ENCODE measurements around the gene DNAI4. TPM values are rescaled to one million over a fixed set of nuclear protein-coding genes. Genes with fewer than 3 reads are reported as not detected.

The DNAI4 gene
- total and polyA plus RNA-seq, 2 donors (not counting 1 experiment from before 2014, with no cell fraction given): 2.0 to 12.1 TPM

GRCh38 chr1:66927528-66927927, 2.9 kb upstream of the DNAI4 start:
- H4K20me1 ChIP-seq (ENCODE audit: control insufficient read depth, extremely low read depth, insufficient read depth, low read length): no peaks in the 10 kb centered on the region

DNA sequence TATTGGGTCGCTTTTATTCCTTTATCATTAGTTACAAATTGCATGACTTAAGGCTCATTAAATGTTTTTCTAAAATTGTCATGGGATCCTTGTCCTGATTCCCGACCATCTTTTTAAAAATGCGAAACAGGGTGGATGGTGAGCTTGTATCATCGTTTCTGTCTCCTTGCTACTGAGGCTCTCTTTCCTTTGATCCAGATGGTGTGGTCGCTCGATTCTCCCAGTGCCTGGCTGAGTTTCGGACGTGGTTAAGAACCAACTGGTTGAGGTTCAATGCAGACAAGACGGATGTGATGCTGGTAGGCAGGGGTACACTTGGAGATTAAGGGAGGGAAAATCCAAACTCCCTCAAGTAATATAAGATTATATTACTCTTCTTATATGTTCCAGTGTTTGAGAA, 1.3 kb upstream of the DNAI4 start:
- Histone ChIP-seq H3K4me2 (ENCODE audit: extremely low read depth, insufficient read depth, low read length) (peak overlapping the region; percentile 100), H3K79me2 (ENCODE audit: control insufficient read depth, insufficient read depth, low read length) (peaks cover 55% of the 10 kb centered on the region), H4K20me1 (ENCODE audit: control insufficient read depth, extremely low read depth, insufficient read depth, low read length) (no peaks in the 10 kb centered on the region), H3K4me1 (ENCODE audit: control insufficient read depth, extremely low read depth, insufficient read depth, low read length) (peaks cover 5% of the 10 kb centered on the region), H3K36me3 (ENCODE audit: control insufficient read depth, insufficient read depth, low read length) (no peaks in the 10 kb centered on the region), H3K27me3 (ENCODE audit: control insufficient read depth, insufficient read depth, low read length) (no peaks in the 10 kb centered on the region), H3K9ac (ENCODE audit: insufficient read depth, low read length) (peak overlapping the region; percentile 39), H3K4me3 (replicated peaks in 1 of 4; ENCODE audit: control extremely low read depth in 1 of 4, insufficient read depth in 1 of 4, low read depth in 3 of 4, low read length in 4 of 4) (peak overlapping the region; percentile 78 to 94 (median 90)), H3K9me3 (ENCODE audit: control insufficient read depth, insufficient read depth, low read depth, low read length) (no peaks in the 10 kb centered on the region), H3K27ac (ENCODE audit: insufficient read depth, low read length) (peak overlapping the region; percentile 99), H2AFZ (ENCODE audit: low read length) (no peak overlapping the region)
- TF ChIP-seq EZH2 (IDR thresholded peaks at IDR 0.05; ENCODE audit: low read length, missing control alignments): no peak
- TF ChIP-seq, protein P1, sequence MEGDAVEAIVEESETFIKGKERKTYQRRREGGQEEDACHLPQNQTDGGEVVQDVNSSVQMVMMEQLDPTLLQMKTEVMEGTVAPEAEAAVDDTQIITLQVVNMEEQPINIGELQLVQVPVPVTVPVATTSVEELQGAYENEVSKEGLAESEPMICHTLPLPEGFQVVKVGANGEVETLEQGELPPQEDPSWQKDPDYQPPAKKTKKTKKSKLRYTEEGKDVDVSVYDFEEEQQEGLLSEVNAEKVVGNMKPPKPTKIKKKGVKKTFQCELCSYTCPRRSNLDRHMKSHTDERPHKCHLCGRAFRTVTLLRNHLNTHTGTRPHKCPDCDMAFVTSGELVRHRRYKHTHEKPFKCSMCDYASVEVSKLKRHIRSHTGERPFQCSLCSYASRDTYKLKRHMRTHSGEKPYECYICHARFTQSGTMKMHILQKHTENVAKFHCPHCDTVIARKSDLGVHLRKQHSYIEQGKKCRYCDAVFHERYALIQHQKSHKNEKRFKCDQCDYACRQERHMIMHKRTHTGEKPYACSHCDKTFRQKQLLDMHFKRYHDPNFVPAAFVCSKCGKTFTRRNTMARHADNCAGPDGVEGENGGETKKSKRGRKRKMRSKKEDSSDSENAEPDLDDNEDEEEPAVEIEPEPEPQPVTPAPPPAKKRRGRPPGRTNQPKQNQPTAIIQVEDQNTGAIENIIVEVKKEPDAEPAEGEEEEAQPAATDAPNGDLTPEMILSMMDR (conservative IDR thresholded peaks at IDR 0.05 in 1 of 2, IDR thresholded peaks at IDR 0.05 in 1 of 2; ENCODE audit: low read depth in 1 of 2, low read length in 2 of 2): no peak
- DNase-seq (ENCODE audit: low read depth in 2 of 2): no peak

More at GRCh38 chr1:66927528-66927927, 2.9 kb upstream of the DNAI4 start:
- Histone ChIP-seq H3K4me3 (replicated peaks in 1 of 4; ENCODE audit: control extremely low read depth in 1 of 4, insufficient read depth in 1 of 4, low read depth in 3 of 4, low read length in 4 of 4) (no peak overlapping the region), H3K4me1 (ENCODE audit: control insufficient read depth, extremely low read depth, insufficient read depth, low read length) (peaks cover 5% of the 10 kb centered on the region), H3K27ac (ENCODE audit: insufficient read depth, low read length) (no peak overlapping the region), H3K4me2 (ENCODE audit: extremely low read depth, insufficient read depth, low read length) (peak overlapping the region; percentile 5), H3K9ac (ENCODE audit: insufficient read depth, low read length) (no peak overlapping the region), H3K79me2 (ENCODE audit: control insufficient read depth, insufficient read depth, low read length) (peaks cover 70% of the 10 kb centered on the region), H3K27me3 (ENCODE audit: control insufficient read depth, insufficient read depth, low read length) (no peaks in the 10 kb centered on the region), H3K9me3 (ENCODE audit: control insufficient read depth, insufficient read depth, low read depth, low read length) (no peaks in the 10 kb centered on the region), H3K36me3 (ENCODE audit: control insufficient read depth, insufficient read depth, low read length) (no peaks in the 10 kb centered on the region), H2AFZ (ENCODE audit: low read length) (no peak overlapping the region)
- DNase-seq (ENCODE audit: low read depth in 2 of 2): no peak
- no peak for TF ChIP-seq EZH2 (IDR thresholded peaks at IDR 0.05; ENCODE audit: low read length, missing control alignments)
- TF ChIP-seq, protein P1 (conservative IDR thresholded peaks at IDR 0.05 in 1 of 2, IDR thresholded peaks at IDR 0.05 in 1 of 2; ENCODE audit: low read depth in 1 of 2, low read length in 2 of 2): no peak

DNA sequence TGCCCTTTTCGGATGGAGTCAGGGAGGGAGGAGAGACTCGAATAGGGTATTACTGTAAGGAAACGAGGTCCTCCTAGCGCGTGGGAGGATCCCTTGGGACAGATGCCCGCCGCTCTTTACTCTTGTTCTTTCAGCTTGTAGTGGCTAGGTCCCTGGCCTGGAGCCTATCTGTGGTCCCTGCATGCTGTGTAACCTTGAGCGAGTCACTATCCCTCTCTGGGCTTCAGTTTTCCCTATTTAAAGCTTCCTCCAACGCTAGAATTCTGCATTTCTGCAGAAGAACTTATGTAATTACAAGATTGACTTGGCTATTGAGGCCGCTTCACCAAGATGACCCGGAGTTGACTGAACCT, 878 bp upstream of the DNAI4 start:
- peak overlapping the region; percentile 100 for H3K4me2 ChIP-seq (ENCODE audit: extremely low read depth, insufficient read depth, low read length)
- H3K9me3 ChIP-seq (ENCODE audit: control insufficient read depth, insufficient read depth, low read depth, low read length): no peaks in the 10 kb centered on the region
- H3K36me3 ChIP-seq (ENCODE audit: control insufficient read depth, insufficient read depth, low read length): no peaks in the 10 kb centered on the region
- no peak for DNase-seq (ENCODE audit: low read depth in 2 of 2)
- H3K9ac ChIP-seq (ENCODE audit: insufficient read depth, low read length): peak overlapping the region; percentile 39
- peaks cover 51% of the 10 kb centered on the region for H3K79me2 ChIP-seq (ENCODE audit: control insufficient read depth, insufficient read depth, low read length)
- no peaks in the 10 kb centered on the region for H3K27me3 ChIP-seq (ENCODE audit: control insufficient read depth, insufficient read depth, low read length)
- H3K27ac ChIP-seq (ENCODE audit: insufficient read depth, low read length): peak overlapping the region; percentile 99
- no peaks in the 10 kb centered on the region for H4K20me1 ChIP-seq (ENCODE audit: control insufficient read depth, extremely low read depth, insufficient read depth, low read length)
- peak overlapping the region; percentile 78 to 94 (median 90) for H3K4me3 ChIP-seq (replicated peaks in 1 of 4; ENCODE audit: control extremely low read depth in 1 of 4, insufficient read depth in 1 of 4, low read depth in 3 of 4, low read length in 4 of 4)
- peaks cover 5% of the 10 kb centered on the region for H3K4me1 ChIP-seq (ENCODE audit: control insufficient read depth, extremely low read depth, insufficient read depth, low read length)
- H2AFZ ChIP-seq (ENCODE audit: low read length): peak overlapping the region; percentile 71
- TF ChIP-seq, protein P1 (conservative IDR thresholded peaks at IDR 0.05 in 1 of 2, IDR thresholded peaks at IDR 0.05 in 1 of 2; ENCODE audit: low read depth in 1 of 2, low read length in 2 of 2): no peak

Data from fibroblast of lung (primary cell).